ENCODE data around the gene SMG5.
"Not testable (repeated sequence)": the region's sequence is repeated elsewhere in the genome, so short reads cannot be mapped to it uniquely, and the experiment has no call there.

DNA sequence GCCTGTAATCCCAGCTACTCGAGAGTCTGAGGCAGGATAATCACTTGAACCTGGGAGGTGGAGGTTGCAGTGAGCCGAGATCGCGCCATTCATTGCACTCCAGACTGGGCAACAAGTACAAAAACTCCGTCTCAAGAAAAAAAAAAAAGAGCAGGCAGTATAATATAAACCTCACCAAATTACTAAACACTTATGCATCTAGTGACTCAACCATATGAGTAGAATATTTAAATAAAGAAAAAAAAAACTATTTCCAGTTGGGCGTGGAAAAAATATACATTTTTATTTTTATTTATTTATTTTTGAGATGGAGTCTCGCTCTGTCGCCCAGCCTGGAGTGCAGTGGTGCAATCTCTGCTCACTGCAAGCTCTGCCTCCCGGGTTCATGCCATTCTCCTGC is 40.6 kb upstream of the SMG5 start:
- TF ChIP-seq EZH2 (IDR thresholded peaks at IDR 0.05); POLR2AphosphoS5 (IDR thresholded peaks at IDR 0.05; ENCODE audit: borderline replicate concordance, low read depth, low read length); FOXP2 (optimal IDR thresholded peaks at IDR 0.05; ENCODE audit: control extremely low read depth, extremely low read length, insufficient read depth): not testable (repeated sequence)

All from SK-N-MC (cell line).